ENCODE measurements around the gene BGN. TPM values are rescaled to one million over a fixed set of nuclear protein-coding genes. Genes with fewer than 3 reads are reported as not detected.
A peak's percentile ranks its signal among the peaks of the same experiment; 100 is the strongest.

BGN gene
- total RNA-seq, 1 experiment from 2014 or later, result 0.33 TPM

DNA sequence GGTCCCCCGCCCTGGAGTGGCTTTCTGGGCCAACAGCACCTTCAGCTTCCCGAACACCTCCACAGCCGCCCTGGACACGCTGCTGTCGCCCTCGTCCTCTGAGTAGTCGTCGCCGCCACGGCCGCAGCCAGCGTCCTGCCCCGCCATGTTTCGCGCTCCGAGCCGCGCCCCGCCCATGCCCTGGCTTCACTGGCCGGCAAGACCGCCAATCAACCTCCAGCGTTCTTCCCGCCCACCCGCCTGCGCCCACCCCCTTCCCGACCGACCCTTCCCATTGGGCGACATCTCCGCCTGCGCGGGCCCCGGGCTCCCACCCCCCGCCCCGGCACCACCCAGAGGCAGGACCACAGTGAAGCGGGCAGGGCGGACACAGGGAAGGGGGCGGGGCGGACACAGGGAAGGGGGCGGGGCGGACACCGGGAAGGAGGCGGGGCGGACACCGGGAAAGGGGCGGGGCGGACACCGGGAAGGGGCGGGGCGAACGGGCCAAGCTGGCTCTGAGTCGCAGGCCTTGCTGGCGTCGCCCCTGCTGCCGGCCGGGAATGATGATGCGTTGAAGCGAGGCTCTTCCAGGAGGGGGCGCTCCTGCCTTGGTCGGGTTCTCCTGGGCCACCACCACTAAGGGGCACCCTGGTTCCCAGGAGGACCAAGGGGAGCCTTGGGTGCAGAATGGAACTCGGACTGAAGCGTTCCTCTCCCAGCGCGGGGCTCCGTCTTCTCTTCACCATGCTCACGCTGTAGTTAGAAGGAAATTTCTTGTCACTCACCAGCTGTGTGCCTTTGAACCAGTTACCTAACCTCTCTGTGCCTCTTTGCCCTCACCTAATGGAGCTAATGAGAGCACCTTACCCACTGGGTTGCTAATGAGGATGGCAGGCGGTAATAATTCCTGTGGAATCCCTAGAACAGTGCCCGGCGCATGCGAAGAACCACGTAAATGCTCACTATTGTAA lies 24.1 kb upstream of the BGN start, which contains the start of gene HAUS7:
TSS of gene HAUS7 (minus strand) at position 166 of the 953 bp plus-strand sequence. CDS start at position 147, 19 bp downstream.
- Histone ChIP-seq H3K4me2 (peak within 1 kb of the TSS; percentile 87), H3K27me3 (ENCODE audit: insufficient read depth, low read depth) (no peaks in the 10 kb centered on the region), H3K4me3 (peak within 1 kb of the TSS; percentile 84), H3K36me3 (ENCODE audit: low read depth) (no peaks in the 10 kb centered on the region), H4K20me1 (ENCODE audit: insufficient read depth) (no peaks in the 10 kb centered on the region), H3K9me3 (ENCODE audit: insufficient read depth, low read depth) (no peaks in the 10 kb centered on the region), H3K27ac (no peak within 1 kb of the TSS), H3F3A (ENCODE audit: insufficient read depth, low read depth) (no peaks in the 10 kb centered on the region), H3K4me1 (replicated peaks; ENCODE audit: insufficient read depth) (no peaks in the 10 kb centered on the region), H3K79me2 (ENCODE audit: low read depth) (0 out of 2 replicates have a peak, but pooled peaks cover 4% of the 10 kb centered on the region), H3K9me2 (ENCODE audit: insufficient read depth) (no peaks in the 10 kb centered on the region), H2AFZ (peak within 1 kb of the TSS; percentile 97)
- CTCF ChIA-PET, result interaction anchor here (0.6 to 1.0 kb wide), 3 partner anchors 10 to 79 kb away, joined by 3 to 10 read pairs (median 4); no protein-coding TSS in a partner anchor
- TF ChIP-seq, protein P1, sequence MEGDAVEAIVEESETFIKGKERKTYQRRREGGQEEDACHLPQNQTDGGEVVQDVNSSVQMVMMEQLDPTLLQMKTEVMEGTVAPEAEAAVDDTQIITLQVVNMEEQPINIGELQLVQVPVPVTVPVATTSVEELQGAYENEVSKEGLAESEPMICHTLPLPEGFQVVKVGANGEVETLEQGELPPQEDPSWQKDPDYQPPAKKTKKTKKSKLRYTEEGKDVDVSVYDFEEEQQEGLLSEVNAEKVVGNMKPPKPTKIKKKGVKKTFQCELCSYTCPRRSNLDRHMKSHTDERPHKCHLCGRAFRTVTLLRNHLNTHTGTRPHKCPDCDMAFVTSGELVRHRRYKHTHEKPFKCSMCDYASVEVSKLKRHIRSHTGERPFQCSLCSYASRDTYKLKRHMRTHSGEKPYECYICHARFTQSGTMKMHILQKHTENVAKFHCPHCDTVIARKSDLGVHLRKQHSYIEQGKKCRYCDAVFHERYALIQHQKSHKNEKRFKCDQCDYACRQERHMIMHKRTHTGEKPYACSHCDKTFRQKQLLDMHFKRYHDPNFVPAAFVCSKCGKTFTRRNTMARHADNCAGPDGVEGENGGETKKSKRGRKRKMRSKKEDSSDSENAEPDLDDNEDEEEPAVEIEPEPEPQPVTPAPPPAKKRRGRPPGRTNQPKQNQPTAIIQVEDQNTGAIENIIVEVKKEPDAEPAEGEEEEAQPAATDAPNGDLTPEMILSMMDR (conservative IDR thresholded peaks at IDR 0.05), result peak; percentile 73
- no peak for TF ChIP-seq EZH2 (IDR thresholded peaks at IDR 0.05; ENCODE audit: low read depth)
- BruUV-seq (replicated peaks), result no TSS peak
- POLR2A ChIA-PET (ENCODE audit: unreplicated experiment), result interaction anchor here (0.6 to 0.7 kb wide), 2 partner anchors 471 to 564 kb away, joined by 3 to 8 read pairs; no protein-coding TSS in a partner anchor
- peak; percentile 73 to 88 for DNase-seq
- intact Hi-C loops (cut with micrococcal nuclease; ENCODE audit: unreplicated experiment), result loop anchor here (2.0 kb wide), 1 partner anchor 36 kb away; no protein-coding TSS in a partner anchor

DNA sequence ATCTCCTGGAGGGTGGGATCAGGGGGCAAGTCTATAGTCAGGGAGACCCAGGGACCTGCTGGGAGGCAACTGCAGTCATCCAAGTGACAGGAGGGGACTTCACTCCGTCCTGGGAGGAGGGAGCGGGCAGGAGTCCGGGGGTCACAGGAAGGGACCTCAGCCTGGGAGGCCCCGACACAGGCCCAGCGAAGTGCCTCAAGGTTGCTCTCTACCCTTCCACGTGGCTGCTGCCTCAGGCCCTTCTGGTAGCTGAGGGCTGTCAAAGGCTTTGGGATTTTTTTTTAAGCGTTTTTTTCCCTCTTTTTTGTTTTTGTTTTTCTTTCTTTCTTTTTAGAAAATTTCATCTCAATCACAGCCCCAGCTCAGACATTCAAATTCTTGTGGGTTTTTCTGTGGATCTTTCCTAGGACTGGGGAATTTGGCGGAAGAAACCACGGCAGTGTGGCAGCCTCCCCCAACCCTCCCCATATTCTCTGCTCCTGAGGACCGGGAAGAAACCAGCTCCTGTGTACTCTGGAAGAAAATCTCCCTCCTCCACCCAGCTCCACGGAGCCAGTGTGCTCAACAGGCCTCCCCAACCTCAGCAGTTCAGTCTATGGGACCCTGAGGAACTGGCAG lies 23.0 kb upstream of the BGN start:
- no peak for DNase-seq
- CTCF ChIA-PET, result interaction anchor here (0.6 kb wide), 3 partner anchors 78 to 466 kb away, joined by 4 to 16 read pairs (median 4); no protein-coding TSS in a partner anchor
- no peaks in the 10 kb centered on the region for H3K36me3 ChIP-seq (ENCODE audit: low read depth)
- intact Hi-C loops (cut with micrococcal nuclease; ENCODE audit: unreplicated experiment), result loop anchor here (2.0 kb wide), 1 partner anchor 35 kb away; no protein-coding TSS in a partner anchor
- no peaks in the 10 kb centered on the region for H3K9me3 ChIP-seq (ENCODE audit: insufficient read depth, low read depth)
- no peak overlapping the region for H3K27ac ChIP-seq
- H3K4me3 ChIP-seq, result no peak overlapping the region
- no peaks in the 10 kb centered on the region for H4K20me1 ChIP-seq (ENCODE audit: insufficient read depth)
- POLR2A ChIA-PET (ENCODE audit: unreplicated experiment), result no interaction called here
- TF ChIP-seq, protein P1 (conservative IDR thresholded peaks at IDR 0.05), result no peak
- TF ChIP-seq EZH2 (IDR thresholded peaks at IDR 0.05; ENCODE audit: low read depth), result no peak
- no TSS peak for BruUV-seq (replicated peaks)
- H2AFZ ChIP-seq, result no peak overlapping the region
- H3K4me1 ChIP-seq (replicated peaks; ENCODE audit: insufficient read depth), result no peaks in the 10 kb centered on the region
- H3F3A ChIP-seq (ENCODE audit: insufficient read depth, low read depth), result no peaks in the 10 kb centered on the region
- H3K4me2 ChIP-seq, result no peak overlapping the region
- peaks cover 7% of the 10 kb centered on the region; the same call in 1 of the 2 replicates for H3K27me3 ChIP-seq (ENCODE audit: insufficient read depth, low read depth)
- no peaks in the 10 kb centered on the region for H3K9me2 ChIP-seq (ENCODE audit: insufficient read depth)
- 0 out of 2 replicates have a peak, but pooled peaks cover 4% of the 10 kb centered on the region for H3K79me2 ChIP-seq (ENCODE audit: low read depth)

DNA sequence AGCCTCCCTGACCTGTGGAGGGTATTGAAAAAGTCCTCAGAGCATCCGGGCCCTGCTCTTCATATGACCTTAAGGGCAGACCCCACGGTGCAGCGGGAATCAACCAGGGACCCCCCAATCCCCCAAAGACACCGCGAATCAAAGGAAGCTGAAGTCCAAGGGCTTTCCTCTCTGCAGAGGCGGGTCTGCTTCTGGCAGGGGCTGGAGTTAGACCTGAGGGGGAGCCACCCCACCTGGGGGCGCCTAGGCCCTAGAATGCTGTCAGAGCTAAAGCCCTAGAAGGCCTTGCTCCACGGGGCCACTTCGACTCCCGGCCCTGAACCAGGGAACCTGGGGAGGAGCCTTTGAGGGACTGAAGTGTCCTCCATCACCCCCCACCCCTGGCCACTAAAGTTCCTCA lies 21.7 kb upstream of the BGN start:
- H3K9me2 ChIP-seq (ENCODE audit: insufficient read depth), result no peaks in the 10 kb centered on the region
- H3K27me3 ChIP-seq (ENCODE audit: insufficient read depth, low read depth), result peaks cover 15% of the 10 kb centered on the region; the same call in 1 of the 2 replicates
- ChIA-PET POLR2A (ENCODE audit: unreplicated experiment) (no interaction called here), CTCF (interaction anchor here (0.6 kb wide), 1 partner anchor 290 kb away, joined by 3 read pairs; no protein-coding TSS in a partner anchor)
- H3F3A ChIP-seq (ENCODE audit: insufficient read depth, low read depth), result no peaks in the 10 kb centered on the region
- H3K4me1 ChIP-seq (replicated peaks; ENCODE audit: insufficient read depth), result no peaks in the 10 kb centered on the region
- no peak overlapping the region for H3K27ac ChIP-seq
- H3K79me2 ChIP-seq (ENCODE audit: low read depth), result 0 out of 2 replicates have a peak, but pooled peaks cover 4% of the 10 kb centered on the region
- H4K20me1 ChIP-seq (ENCODE audit: insufficient read depth), result no peaks in the 10 kb centered on the region
- H3K4me2 ChIP-seq, result no peak overlapping the region
- no TSS peak for BruUV-seq (replicated peaks)
- TF ChIP-seq, protein P1 (conservative IDR thresholded peaks at IDR 0.05), result no peak
- no peak for TF ChIP-seq EZH2 (IDR thresholded peaks at IDR 0.05; ENCODE audit: low read depth)
- H2AFZ ChIP-seq, result no peak overlapping the region
- H3K36me3 ChIP-seq (ENCODE audit: low read depth), result no peaks in the 10 kb centered on the region
- H3K4me3 ChIP-seq, result no peak overlapping the region
- no peaks in the 10 kb centered on the region for H3K9me3 ChIP-seq (ENCODE audit: insufficient read depth, low read depth)
- no peak for DNase-seq
- intact Hi-C loops (cut with micrococcal nuclease; ENCODE audit: unreplicated experiment), result no loop called here
